ENCODE measurements around the gene ACAA2.

ACAA2 gene, protein sequence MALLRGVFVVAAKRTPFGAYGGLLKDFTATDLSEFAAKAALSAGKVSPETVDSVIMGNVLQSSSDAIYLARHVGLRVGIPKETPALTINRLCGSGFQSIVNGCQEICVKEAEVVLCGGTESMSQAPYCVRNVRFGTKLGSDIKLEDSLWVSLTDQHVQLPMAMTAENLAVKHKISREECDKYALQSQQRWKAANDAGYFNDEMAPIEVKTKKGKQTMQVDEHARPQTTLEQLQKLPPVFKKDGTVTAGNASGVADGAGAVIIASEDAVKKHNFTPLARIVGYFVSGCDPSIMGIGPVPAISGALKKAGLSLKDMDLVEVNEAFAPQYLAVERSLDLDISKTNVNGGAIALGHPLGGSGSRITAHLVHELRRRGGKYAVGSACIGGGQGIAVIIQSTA

DNA sequence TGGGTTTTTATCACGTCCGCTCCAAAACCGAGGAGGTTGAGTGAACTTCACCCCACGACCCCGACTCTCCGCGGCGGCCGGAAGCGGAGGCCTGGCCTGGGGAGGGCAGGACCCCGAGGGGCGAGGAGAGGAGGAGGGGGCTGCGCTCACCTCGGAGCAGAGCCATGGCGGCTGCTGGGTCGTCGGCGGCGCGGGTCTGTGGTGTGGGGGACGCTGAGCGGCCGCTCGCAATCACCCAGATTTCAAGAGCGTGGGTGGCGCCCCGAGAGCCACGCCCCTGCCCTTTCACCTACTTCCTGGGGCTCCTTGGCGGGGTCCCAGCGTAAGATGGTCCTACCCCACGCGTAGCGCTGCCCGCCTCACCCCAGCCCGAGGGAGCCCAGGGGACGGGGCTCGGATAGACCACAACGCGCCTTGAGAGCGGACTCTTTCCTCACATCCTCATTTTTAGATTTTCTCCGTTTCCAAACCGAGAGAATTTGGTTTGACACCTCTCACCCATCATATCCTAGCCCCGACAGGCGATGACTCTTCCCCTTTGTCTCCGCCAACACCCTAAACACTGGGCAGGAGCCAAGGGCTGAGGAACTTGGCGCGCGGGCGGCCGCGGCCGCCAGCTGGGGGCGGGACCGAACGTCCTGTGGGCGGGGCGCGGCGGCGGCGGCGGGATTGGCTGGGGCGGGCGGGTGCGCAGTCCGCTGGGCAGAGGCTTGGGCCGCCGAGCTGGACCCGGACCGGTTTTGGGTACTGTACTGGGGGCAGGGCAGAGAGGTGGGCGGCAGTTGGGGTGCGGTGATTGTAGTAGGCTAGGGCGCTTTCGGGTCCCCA, at the start of gene ACAA2:
ACAA2 (minus strand) TSS at position 215 of the 828 bp plus-strand sequence; CDS start at position 166, 49 bp downstream.
- DNase-seq (ENCODE audit: low read depth in 1 of 2, low spot score in 1 of 2): peak; percentile 66 to 72

GRCh38 chr18:49862656-49863385, 49.5 kb upstream of the ACAA2 start:
- DNase-seq (ENCODE audit: low read depth in 1 of 2, low spot score in 1 of 2): no peak

DNA sequence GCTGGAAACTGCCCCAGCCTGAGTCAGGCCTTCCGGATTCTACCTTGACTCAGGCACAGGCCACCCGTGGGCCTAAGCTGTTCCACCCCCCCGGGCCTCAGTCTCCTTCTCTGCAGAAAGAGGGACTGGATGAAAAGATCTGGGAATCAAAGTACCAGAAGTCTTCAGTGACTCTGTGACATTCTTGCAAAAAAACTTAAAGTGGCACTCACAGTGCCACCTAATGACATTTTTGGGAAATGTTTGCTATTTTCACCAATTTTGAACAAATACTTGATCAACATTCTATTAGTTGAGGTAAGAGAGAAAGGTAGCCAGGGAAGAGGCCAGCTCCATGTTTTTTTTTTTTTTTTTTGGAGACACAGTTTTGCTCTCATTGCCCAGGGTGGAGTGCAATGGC, 48.3 kb upstream of the ACAA2 start:
- DNase-seq (ENCODE audit: low read depth in 1 of 2, low spot score in 1 of 2): no peak

DNA sequence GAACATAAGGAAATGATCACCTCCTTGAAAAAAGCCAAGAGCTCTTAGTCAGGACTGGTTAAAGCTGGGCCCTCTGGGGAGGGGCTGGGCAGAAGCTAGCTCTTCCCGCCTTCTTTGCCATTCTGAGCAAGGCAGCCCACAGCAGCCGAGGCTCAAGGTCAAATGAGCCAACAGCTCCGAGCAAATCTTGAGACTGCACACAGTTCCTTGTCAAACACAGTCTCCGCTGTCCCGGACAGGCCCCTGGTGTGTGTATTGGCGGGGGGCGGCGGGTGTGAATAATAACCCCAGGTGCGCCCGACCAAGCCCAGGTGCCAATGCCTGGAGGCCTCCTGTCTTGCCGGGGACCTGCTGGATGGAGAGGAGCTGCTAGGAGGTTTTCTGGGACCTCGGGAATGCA, 46.4 kb upstream of the ACAA2 start:
- no peak for DNase-seq (ENCODE audit: low read depth in 1 of 2, low spot score in 1 of 2)

DNA sequence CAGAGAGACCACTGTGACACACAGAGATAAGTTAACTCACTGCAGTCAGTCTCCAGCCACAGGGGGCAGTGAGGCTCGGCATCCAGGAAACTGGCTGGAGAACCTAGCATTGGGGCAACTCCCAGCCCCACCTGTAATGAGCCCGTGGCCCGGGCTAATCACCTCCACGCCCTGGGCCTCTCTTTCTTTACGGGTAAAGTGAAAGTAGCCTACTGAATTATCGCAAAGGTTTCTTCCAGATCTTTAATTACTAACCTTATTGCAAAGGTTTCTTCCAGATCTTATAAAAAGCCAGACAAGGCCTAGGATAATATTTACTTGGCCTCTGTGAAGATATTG, 45.7 kb upstream of the ACAA2 start:
- DNase-seq (ENCODE audit: low read depth in 1 of 2, low spot score in 1 of 2): no peak

DNA sequence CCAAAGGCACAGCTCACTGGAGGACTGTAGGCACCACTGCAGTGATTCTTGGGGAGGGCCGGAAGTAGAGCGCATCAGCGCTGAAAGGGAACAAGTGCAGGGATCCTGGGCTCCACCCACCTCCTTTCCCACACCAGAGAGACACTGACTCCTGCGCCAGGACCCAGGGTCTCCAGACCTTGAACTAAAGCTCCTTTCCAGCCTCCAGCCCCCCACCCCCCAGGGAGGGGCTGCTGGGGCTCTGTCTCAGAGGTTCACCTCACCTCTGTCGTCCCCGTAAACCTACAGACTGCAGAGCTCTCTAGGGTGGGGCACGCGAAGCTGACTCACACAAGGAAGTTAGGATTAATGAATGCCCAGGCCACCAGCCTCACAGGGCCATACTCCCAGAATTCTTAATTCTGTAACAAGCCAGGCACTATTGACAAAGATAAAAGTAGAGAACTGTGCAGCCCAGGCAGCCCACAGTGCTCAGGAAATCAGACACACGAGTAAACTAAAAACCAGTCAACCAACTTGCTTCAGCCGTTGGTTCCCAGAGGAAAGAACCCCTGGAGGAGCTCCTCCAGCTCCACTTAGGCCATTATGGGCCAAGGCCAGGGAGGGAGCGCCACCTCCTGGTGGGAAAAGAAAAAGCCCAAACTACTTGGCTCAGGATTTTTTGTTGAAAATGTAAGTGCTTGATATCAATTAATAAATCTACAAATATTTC, 45.1 kb upstream of the ACAA2 start:
- peak in 1 of 2 donors; percentile 29 for DNase-seq (ENCODE audit: low read depth in 1 of 2, low spot score in 1 of 2)

GRCh38 chr18:49857708-49858107, 44.4 kb upstream of the ACAA2 start:
- DNase-seq (ENCODE audit: low read depth in 1 of 2, low spot score in 1 of 2): no peak

DNA sequence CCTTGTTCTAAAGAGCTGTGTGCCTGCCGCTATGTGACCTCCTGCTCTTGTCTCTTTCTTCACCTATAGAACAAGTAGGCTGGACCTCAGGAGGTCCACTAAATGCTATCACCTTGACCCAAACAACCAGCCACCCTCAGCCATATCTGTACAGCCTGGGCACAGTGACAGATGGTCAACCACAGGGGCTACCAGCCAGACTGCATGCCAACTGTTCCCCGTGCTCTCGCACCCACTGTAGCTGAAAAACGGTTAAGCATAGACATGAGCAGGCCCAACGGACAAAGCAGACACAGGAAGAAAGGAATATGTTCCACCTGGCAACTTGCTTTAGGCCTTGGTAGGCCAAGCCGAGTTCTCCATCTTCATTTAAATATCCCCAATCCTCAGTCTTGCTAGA, 43.2 kb upstream of the ACAA2 start:
- DNase-seq (ENCODE audit: low read depth in 1 of 2, low spot score in 1 of 2): no peak

- DNase-seq (ENCODE audit: low read depth in 1 of 2, low spot score in 1 of 2): no peak
Observed at GRCh38 chr18:49855711-49856415, 42.5 kb upstream of the ACAA2 start.

- no peak for DNase-seq (ENCODE audit: low read depth in 1 of 2, low spot score in 1 of 2)
Observed at GRCh38 chr18:49854681-49855080, 41.3 kb upstream of the ACAA2 start.

DNA sequence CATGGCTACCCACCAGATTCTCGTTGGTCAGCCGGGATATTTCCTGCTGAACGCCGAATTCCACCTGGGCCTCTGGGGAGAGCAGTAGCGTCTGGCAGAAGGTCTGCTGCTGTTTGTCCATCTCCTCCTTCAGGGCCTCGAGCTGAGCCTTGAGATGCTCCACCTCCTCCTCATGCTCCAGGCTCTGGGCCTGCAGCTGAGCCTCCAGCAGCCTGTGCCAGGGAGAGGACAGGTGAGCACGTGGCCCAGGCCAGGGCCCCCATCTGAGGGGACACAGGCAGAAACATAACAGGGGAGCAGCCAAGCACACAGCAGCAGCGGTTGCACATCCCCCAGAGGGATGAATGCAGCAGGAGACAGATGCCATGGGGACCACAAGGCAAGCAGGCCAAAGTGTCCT, 40.1 kb upstream of the ACAA2 start:
- DNase-seq (ENCODE audit: low read depth in 1 of 2, low spot score in 1 of 2): no peak

- DNase-seq (ENCODE audit: low read depth in 1 of 2, low spot score in 1 of 2): no peak
Observed at GRCh38 chr18:49853011-49853410, 39.7 kb upstream of the ACAA2 start.

DNA sequence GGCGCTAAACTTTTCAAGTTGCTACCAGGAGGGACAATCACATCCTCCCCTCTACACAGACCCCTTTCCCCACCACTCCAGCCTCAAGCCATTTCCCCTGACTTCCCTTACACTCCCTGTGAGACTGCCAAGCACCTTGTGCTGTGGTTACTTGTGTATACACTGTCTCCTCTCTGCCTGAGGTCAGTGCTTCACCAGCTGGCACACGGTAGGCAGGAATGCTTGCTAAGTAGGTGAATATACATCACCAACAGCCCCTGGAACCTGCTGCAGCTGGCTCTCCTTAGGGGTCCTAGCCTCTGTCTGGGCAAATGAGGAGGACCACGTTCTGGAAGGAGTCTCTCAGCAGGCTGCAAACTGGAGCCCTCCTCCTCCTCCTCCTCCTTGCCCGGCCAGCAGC, 38.3 kb upstream of the ACAA2 start:
- DNase-seq (ENCODE audit: low read depth in 1 of 2, low spot score in 1 of 2): no peak

DNA sequence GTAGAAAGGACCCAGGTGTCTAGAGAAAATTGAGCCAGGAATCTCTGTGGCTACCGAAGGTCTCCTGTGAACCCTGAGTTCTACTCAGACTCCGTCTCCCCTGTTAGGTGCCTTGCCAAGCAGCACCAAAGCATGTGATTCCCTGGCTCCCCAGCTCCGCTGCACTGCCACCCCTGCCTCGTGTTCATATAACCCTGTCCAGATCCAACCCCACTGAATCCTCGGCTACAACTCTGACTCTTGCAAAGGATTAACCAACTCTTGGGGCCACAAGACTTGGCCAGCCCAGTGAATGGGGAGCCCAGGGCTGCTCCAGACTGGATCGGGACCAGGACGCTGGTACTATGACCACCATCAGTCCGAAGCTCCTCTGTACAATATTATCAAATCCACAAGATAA, 37.3 kb upstream of the ACAA2 start:
- DNase-seq (ENCODE audit: low read depth in 1 of 2, low spot score in 1 of 2): no peak

DNA sequence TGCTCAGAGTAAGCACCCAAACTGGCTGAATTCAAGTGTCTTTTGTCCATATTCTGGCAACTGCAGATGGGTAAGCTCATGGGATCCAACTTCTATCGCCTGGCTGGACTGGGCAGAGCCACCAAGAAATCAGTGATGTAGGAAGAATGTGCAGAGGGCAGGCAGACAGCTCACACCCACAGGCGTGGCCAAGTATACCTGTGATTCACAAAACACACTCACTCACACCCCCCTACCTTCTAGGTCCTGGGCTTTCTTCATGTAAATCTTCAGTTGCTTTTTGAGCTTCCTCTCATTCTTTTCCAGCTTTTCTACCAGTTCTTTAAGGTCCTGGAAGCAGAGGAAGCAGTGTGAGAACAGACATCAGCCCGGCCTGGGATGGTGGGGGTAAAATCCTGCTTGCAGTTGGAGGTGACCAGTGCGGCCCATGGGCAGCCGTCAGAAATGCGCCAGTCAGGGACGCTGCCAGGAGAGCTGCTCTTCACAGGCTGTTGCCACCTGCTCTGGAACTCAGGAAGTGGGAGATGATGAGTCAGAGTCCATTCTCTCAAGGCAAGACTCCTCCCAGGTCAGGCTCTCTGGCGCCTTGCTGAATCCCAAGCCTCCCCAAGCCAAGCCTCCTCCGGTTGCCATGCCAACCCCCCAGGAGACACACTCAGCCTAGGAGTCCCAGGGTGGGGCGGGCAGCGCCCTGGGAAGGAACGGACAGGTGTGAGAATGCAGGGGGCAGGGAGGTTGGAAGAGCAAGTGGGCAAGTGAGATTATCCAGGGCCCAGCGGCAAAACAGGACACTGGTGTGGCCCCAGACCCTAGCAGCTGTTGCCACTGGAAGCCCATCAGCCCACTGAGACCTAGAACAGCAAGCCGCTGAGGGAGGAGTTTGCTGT, 36.2 kb upstream of the ACAA2 start:
- DNase-seq (ENCODE audit: low read depth in 1 of 2, low spot score in 1 of 2): no peak

DNA sequence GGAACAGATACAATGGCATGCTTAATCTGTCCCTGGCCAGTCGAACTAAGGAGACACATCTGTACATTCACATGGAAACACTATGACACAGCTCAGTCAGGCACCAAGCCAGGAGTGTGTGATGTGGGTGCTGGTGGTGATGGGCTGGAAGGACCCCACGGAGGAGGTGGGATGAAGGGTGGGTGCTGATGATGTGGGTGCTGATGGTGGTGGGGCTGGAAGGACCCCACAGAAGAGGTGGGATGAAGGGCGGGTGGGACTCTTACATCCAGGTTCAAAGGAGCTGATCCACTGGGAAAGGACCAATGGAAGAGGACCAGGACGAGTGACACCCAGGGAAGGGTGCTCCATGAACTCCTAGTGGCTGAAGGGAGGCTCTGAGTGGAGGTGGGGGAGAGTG, 34.8 kb upstream of the ACAA2 start:
- no peak for DNase-seq (ENCODE audit: low read depth in 1 of 2, low spot score in 1 of 2)

DNA sequence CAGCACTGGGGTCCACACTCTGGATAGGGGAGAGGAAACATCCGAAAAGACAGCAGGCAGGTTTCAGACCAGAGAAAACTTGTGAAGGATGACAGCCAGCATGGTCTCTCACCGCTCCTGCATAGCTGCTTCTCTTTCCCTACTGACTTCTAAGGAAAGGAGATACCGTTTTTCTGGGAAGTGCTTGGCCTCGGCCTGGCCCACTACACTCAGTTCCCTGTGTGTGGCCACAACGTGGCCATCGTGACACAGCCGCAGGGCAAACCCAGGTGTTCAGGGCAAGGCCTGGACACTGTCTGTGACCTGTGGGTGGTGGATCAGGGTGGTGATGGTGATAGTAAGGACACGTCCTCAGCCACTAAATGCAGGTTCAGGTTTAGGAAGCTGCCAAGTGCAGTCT, 34.2 kb upstream of the ACAA2 start:
- no peak for DNase-seq (ENCODE audit: low read depth in 1 of 2, low spot score in 1 of 2)

GRCh38 chr18:49846718-49847470, 33.6 kb upstream of the ACAA2 start:
- DNase-seq (ENCODE audit: low read depth in 1 of 2, low spot score in 1 of 2): no peak

- no peak for DNase-seq (ENCODE audit: low read depth in 1 of 2, low spot score in 1 of 2)
Observed at GRCh38 chr18:49846361-49846662, 33.0 kb upstream of the ACAA2 start.
